HFFc6 (cell line): ENCODE measurements around the gene OTUD5. TPM values are rescaled to one million over a fixed set of nuclear protein-coding genes. Genes with fewer than 3 reads are reported as not detected.

Source experiments
- DNase-seq: peaks from one replicate; pipeline ENCODE4 v3.0.0-alpha.2; 2018
- H3K27ac Mint-ChIP-seq: 2 replicates; pipeline ENCODE4 v1.8.0; 2020; ENCODE audit warnings: mild to moderate bottlenecking, mixed read lengths
- H3K27me3 Mint-ChIP-seq: 2 replicates; pipeline ENCODE4 v1.8.0; 2021; ENCODE audit warnings: mild to moderate bottlenecking, moderate library complexity, mixed read lengths; ENCODE audit not compliant: insufficient read depth
- H3K36me3 Mint-ChIP-seq: 2 replicates; pipeline ENCODE4 v1.8.0; 2021; ENCODE audit warnings: low read depth, mixed read lengths
- H3K4me1 Mint-ChIP-seq: 2 replicates; pipeline ENCODE4 v1.8.0; 2020; ENCODE audit warnings: low read depth, mixed read lengths
- H3K4me3 Mint-ChIP-seq: 2 replicates; pipeline ENCODE4 v1.8.0; 2020; ENCODE audit warnings: mild to moderate bottlenecking, moderate library complexity, mixed read lengths
- H3K9me3 Mint-ChIP-seq: 2 replicates; pipeline ENCODE4 v1.8.0; 2020; ENCODE audit warnings: mild to moderate bottlenecking, mixed read lengths
- CTCF ChIP-seq: fragments of 200-600 bp; sonication (generic); IDR thresholded peaks from 2 replicates; pipeline ENCODE4 v1.5.0; 2021; ENCODE audit warnings: antibody characterized with exemption, mild to moderate bottlenecking
- long read RNA-seq: library from polyadenylated mRNA; unstranded; transcript quantifications from one replicate; pipeline ENCODE4 v2.0.0, GENCODE V29; 2019
- total RNA-seq, 6 experiments: library from RNA; stranded (reverse); fragmentation: NEBNext Ultra II Directional; extraction: Animal tissue kit (Norgen Biotek cat#: 25700); gene quantifications; 2 replicates in 1 of 6; 3 replicates in 5 of 6; pipeline ENCODE4 v1.2.3, GENCODE V29; 2021

The OTUD5 gene
- total RNA-seq: 10 to 100 TPM; 47.6 to 55.0 (median 52.7) TPM
- long read RNA-seq, partial matches to known transcripts: 13 of 19 reads
- long read RNA-seq, other reads (novel, unspliced or antisense): 3 of 19 reads

GRCh38 chrX:48957477-48957826 is at the start of gene OTUD5:
Gene OTUD5 (minus strand): TSS chrX:48957607. CDS start chrX:48957570, 37 bp downstream.
- Mint-ChIP-seq H3K36me3 (no peaks in the 10 kb centered on the region), H3K27ac (peak within 1 kb of the TSS; percentile 100), H3K27me3 (no peaks in the 10 kb centered on the region; the same call in 1 of the 2 replicates), H3K4me1 (peaks cover 22% of the 10 kb centered on the region), H3K4me3 (peak within 1 kb of the TSS; percentile 98), H3K9me3 (no peaks in the 10 kb centered on the region)
- no peak for TF ChIP-seq CTCF
- no peak for DNase-seq

- H3K4me1 Mint-ChIP-seq: peaks cover 12% of the 10 kb centered on the region
- H3K36me3 Mint-ChIP-seq: peaks cover under 1% of the 10 kb centered on the region; the same call in 1 of the 2 replicates
- no peak for TF ChIP-seq CTCF
- no peaks in the 10 kb centered on the region for H3K9me3 Mint-ChIP-seq
- peak overlapping the region; percentile 36; the same call in 1 of the 2 replicates for H3K4me3 Mint-ChIP-seq
- no peaks in the 10 kb centered on the region for H3K27me3 Mint-ChIP-seq
- DNase-seq: no peak
- no peak overlapping the region for H3K27ac Mint-ChIP-seq
These were observed 46.3 kb upstream of the OTUD5 start for GRCh38 chrX:49003696-49004095.

GRCh38 chrX:49002091-49002935 is 44.9 kb upstream of the OTUD5 start, which contains the start of gene GRIPAP1:
Gene GRIPAP1 (minus strand): TSS chrX:49002264. CDS start chrX:49002229, 35 bp downstream.
- peak; percentile 72 for DNase-seq
- H3K9me3 Mint-ChIP-seq: no peaks in the 10 kb centered on the region

GRCh38 chrX:49001521-49002090 is 44.2 kb upstream of the OTUD5 start:
- Mint-ChIP-seq H3K4me3 (peak overlapping the region; percentile 100), H3K27ac (peak overlapping the region; percentile 96), H3K4me1 (peaks cover 12% of the 10 kb centered on the region), H3K36me3 (peaks cover 21% of the 10 kb centered on the region; the same call in 1 of the 2 replicates), H3K9me3 (no peaks in the 10 kb centered on the region), H3K27me3 (no peaks in the 10 kb centered on the region; the same call in 1 of the 2 replicates)
- peak; percentile 9 for DNase-seq
- no peak for TF ChIP-seq CTCF

More at GRCh38 chrX:49002091-49002935, 44.9 kb upstream of the OTUD5 start, which contains the start of gene GRIPAP1:
- no peak for TF ChIP-seq CTCF
- peak within 1 kb of the TSS; percentile 96 for H3K27ac Mint-ChIP-seq
- peaks cover 14% of the 10 kb centered on the region; the same call in 1 of the 2 replicates for H3K36me3 Mint-ChIP-seq
- H3K27me3 Mint-ChIP-seq: no peaks in the 10 kb centered on the region; the same call in 1 of the 2 replicates
- H3K4me1 Mint-ChIP-seq: peaks cover 12% of the 10 kb centered on the region
- peak within 1 kb of the TSS; percentile 100 for H3K4me3 Mint-ChIP-seq

- H3K9me3 Mint-ChIP-seq: no peaks in the 10 kb centered on the region
- no peak overlapping the region for H3K27ac Mint-ChIP-seq
- H3K27me3 Mint-ChIP-seq: no peaks in the 10 kb centered on the region; the same call in 1 of the 2 replicates
- peaks cover 12% of the 10 kb centered on the region for H3K4me1 Mint-ChIP-seq
- no peak for TF ChIP-seq CTCF
- H3K36me3 Mint-ChIP-seq: peaks cover 23% of the 10 kb centered on the region; the same call in 1 of the 2 replicates
- no peak overlapping the region for H3K4me3 Mint-ChIP-seq
- no peak for DNase-seq
These were observed 43.2 kb upstream of the OTUD5 start for GRCh38 chrX:49000636-49001035.
